Activated CD4-positive, CD25-positive, alpha-beta regulatory T cell treated with anti-CD3 and anti-CD28 coated beads, Interleukin-2, amount 50 U/mL, for 16 hours (primary cell): Measurements from ENCODE around the gene ASAP2.
"Not testable (repeated sequence)": the region's sequence is repeated elsewhere in the genome, so short reads cannot be mapped to it uniquely, and the experiment has no call there.

ENCODE experiments used
- DNase-seq: peaks from one replicate; pipeline ENCODE4 v3.0.0-alpha.2; 2020; ENCODE audit warnings: low read depth, low spot score

Gene ASAP2

GRCh38 chr2:9378433-9379390 is 172.1 kb downstream of the ASAP2 start:
- no peak for DNase-seq

GRCh38 chr2:9379391-9379755 is 172.8 kb downstream of the ASAP2 start:
- DNase-seq, result no peak

GRCh38 chr2:9380702-9381628 is 174.4 kb downstream of the ASAP2 start:
- no peak for DNase-seq

- DNase-seq, result no peak
Measured at GRCh38 chr2:9382604-9383235, 176.1 kb downstream of the ASAP2 start.

GRCh38 chr2:9384521-9384920 is 177.9 kb downstream of the ASAP2 start:
- no peak for DNase-seq

- DNase-seq, result no peak
Measured at GRCh38 chr2:9385841-9386240, 179.2 kb downstream of the ASAP2 start.

GRCh38 chr2:9388199-9388681 is 181.6 kb downstream of the ASAP2 start:
- no peak for DNase-seq

- DNase-seq, result no peak
Measured at GRCh38 chr2:9388950-9389911, 182.6 kb downstream of the ASAP2 start.

GRCh38 chr2:9390151-9390850 is 183.7 kb downstream of the ASAP2 start:
- no peak for DNase-seq

GRCh38 chr2:9390991-9391390 is 184.4 kb downstream of the ASAP2 start:
- no peak for DNase-seq

- DNase-seq, result no peak
Measured at GRCh38 chr2:9391961-9392720, 185.5 kb downstream of the ASAP2 start.

- DNase-seq, result no peak
Measured at GRCh38 chr2:9392898-9393765, 186.5 kb downstream of the ASAP2 start.

GRCh38 chr2:9394816-9395215 is 188.2 kb downstream of the ASAP2 start:
- DNase-seq, result no peak

GRCh38 chr2:9397201-9397600 is 190.6 kb downstream of the ASAP2 start:
- DNase-seq, result no peak

- not testable (repeated sequence) for DNase-seq
Measured at GRCh38 chr2:9398251-9398650, 191.6 kb downstream of the ASAP2 start.

GRCh38 chr2:9398881-9399780 is 192.5 kb downstream of the ASAP2 start:
- DNase-seq, result no peak
